ENCODE measurements around the gene HLCS. TPM values are rescaled to one million over a fixed set of nuclear protein-coding genes. Genes with fewer than 3 reads are reported as not detected.

The HLCS gene
- total RNA-seq, 6 donors from 2014 or later: 15.3 to 34.6 (median 24.1) TPM

DNA sequence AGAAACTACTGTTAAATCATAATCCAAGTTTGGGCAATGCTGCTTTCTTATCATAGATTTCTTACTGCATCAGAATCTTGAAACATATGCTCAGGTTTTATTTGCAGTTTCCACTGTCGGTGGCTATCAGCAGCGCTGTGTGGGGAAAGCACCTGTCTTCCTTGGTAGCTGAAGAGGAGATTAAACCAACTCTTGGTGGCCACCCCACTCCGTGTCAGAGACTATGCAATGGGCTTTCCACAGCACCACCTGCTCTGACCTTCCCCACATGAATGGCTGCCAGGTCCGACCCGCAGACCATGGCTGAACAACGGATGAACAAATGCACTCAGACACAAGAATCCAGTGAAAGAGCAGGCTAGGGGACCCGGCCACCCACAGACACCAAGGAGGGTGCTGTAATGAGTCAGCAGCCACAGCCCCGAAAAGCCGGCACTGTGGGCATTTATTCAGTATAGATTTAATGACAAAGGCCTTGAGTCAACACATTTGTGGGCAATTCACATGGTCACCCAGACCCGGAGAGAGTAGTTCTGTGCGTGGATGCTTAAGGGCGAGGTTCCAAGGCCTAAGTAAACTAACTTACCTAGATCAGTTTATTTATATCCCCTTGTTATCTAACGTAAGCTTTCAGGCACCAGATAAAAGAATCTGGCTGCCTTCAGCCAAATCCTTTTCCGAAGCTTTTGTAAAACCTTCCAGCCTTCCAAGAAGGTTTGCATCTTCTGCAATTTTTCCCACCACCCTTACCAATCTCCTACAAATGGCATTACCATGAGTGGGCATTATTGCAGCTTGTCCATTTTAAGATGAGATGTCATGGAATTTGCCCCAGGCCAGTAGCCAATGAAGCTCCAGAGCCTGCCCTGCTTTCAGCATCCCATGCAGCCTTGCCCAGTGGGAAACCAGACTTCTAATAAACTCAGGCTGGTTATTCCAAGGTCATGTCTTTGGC, 82.7 kb downstream of the HLCS start:
- Histone ChIP-seq H3K9me3 (peaks cover 0 to 5% (median 0%) of the 10 kb centered on the region in 4 donors), H3K36me3 (peaks cover 0 to 5% (median 0%) of the 10 kb centered on the region in 4 donors), H3K4me1 (no peaks in the 10 kb centered on the region), H3K27me3 (no peaks in the 10 kb centered on the region), H3K4me3 (no peak overlapping the region), H3K27ac (no peak overlapping the region)
- no peak for DNase-seq
- no peak for ATAC-seq (ENCODE audit: low FRiP score in 2 of 2)
- TF ChIP-seq POLR2AphosphoS5 (IDR thresholded peaks at IDR 0.05) (no peak), POLR2A (IDR thresholded peaks at IDR 0.05) (no peak), EP300 (IDR thresholded peaks at IDR 0.05) (no peak)
- TF ChIP-seq, protein P1, sequence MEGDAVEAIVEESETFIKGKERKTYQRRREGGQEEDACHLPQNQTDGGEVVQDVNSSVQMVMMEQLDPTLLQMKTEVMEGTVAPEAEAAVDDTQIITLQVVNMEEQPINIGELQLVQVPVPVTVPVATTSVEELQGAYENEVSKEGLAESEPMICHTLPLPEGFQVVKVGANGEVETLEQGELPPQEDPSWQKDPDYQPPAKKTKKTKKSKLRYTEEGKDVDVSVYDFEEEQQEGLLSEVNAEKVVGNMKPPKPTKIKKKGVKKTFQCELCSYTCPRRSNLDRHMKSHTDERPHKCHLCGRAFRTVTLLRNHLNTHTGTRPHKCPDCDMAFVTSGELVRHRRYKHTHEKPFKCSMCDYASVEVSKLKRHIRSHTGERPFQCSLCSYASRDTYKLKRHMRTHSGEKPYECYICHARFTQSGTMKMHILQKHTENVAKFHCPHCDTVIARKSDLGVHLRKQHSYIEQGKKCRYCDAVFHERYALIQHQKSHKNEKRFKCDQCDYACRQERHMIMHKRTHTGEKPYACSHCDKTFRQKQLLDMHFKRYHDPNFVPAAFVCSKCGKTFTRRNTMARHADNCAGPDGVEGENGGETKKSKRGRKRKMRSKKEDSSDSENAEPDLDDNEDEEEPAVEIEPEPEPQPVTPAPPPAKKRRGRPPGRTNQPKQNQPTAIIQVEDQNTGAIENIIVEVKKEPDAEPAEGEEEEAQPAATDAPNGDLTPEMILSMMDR (IDR thresholded peaks at IDR 0.05): no peak
- WGBS, 2 donors: 88 to 89% methylated on average over 14 of the region's 14 CpGs

DNA sequence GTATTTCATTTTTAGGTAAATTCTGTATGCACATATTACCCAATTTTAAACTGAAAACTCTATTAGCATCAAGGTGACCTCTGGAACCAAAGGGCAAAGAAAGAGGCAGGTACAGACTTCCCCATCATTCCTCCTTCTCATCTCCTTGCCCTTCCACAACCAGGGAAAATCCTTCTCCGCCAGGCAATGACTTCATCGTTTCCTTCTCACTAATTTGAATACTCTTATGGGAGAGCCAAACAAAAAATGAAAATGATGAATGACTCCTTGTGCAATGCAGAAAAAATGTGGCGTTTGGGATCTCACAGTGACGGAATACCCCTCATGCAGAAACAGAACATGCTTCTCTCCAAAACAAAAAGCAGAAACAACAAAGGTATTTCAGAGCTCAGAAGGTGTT, 83.7 kb downstream of the HLCS start:
- Histone ChIP-seq H3K4me3 (no peak overlapping the region), H3K36me3 (peaks cover 0 to 5% (median 0%) of the 10 kb centered on the region in 4 donors), H3K27ac (no peak overlapping the region), H3K27me3 (no peaks in the 10 kb centered on the region), H3K9me3 (peaks cover 0 to 5% (median 0%) of the 10 kb centered on the region in 4 donors), H3K4me1 (no peaks in the 10 kb centered on the region)
- ATAC-seq (ENCODE audit: low FRiP score in 2 of 2) (no peak), DNase-seq (no peak)
- WGBS, 2 donors: 80 to 84% methylated on average over 4 of the region's 4 CpGs
- TF ChIP-seq POLR2AphosphoS5 (IDR thresholded peaks at IDR 0.05): no peak
- TF ChIP-seq, protein P1 (IDR thresholded peaks at IDR 0.05): no peak
- no peak for TF ChIP-seq EP300 (IDR thresholded peaks at IDR 0.05)
- TF ChIP-seq POLR2A (IDR thresholded peaks at IDR 0.05): no peak

DNA sequence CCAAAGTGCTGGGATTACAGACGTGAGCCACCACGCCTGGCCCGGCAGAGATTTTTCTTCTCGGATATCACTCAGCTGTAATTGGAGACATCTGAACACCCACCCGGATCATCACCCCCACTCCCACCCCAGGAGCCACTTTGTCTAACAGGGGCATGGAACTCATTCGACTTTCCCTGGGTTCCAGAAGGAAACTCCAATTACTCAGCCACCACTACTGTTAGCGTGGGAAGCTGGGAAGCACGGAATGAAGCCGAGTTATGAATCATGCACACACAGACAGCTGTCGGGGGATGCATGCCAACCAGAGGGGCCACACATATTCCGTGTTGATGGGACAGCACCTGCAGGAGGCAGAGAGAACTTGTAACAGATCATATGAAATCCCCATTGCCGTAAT, 85.2 kb downstream of the HLCS start:
- no peaks in the 10 kb centered on the region for H3K36me3 ChIP-seq

DNA sequence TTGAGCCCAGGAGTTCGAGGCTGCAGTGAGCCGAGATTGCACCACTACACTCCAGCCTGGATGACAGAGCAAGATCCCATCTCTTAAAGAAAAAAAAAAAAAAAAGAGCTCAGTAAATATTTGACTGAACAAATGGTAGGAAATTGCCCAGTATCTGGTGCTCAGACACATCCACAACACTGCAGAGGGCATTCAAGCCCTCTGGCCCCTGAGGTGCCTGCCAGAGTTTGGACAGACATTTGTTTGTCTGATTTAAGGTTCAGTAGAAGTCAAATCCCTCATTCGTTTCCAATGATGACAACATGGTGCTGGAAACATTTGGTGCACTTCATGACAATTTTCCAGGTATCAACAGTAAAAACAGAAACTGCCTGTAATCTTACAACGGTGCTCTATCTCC, 86.6 kb downstream of the HLCS start:
- no peak for TF ChIP-seq POLR2AphosphoS5 (IDR thresholded peaks at IDR 0.05)
- TF ChIP-seq POLR2A (IDR thresholded peaks at IDR 0.05): no peak
- DNase-seq (no peak), ATAC-seq (ENCODE audit: low FRiP score in 2 of 2) (no peak)
- Histone ChIP-seq H3K9me3 (peaks cover 0 to 5% (median 0%) of the 10 kb centered on the region in 4 donors), H3K4me1 (no peaks in the 10 kb centered on the region), H3K27ac (no peak overlapping the region), H3K4me3 (no peak overlapping the region), H3K27me3 (no peaks in the 10 kb centered on the region), H3K36me3 (no peaks in the 10 kb centered on the region)
- 83 to 84% methylated on average over 4 of the region's 4 CpGs for WGBS, 2 donors

More for the DNA sequence above, 85.2 kb downstream of the HLCS start:
- Histone ChIP-seq H3K4me1 (no peaks in the 10 kb centered on the region), H3K27ac (no peak overlapping the region), H3K27me3 (no peaks in the 10 kb centered on the region), H3K4me3 (no peak overlapping the region), H3K9me3 (peaks cover 0 to 5% (median 0%) of the 10 kb centered on the region in 4 donors)
- ATAC-seq (ENCODE audit: low FRiP score in 2 of 2): no peak
- DNase-seq: no peak
- TF ChIP-seq POLR2A (IDR thresholded peaks at IDR 0.05) (no peak), POLR2AphosphoS5 (IDR thresholded peaks at IDR 0.05) (no peak), EP300 (IDR thresholded peaks at IDR 0.05) (no peak)
- TF ChIP-seq, protein P1 (IDR thresholded peaks at IDR 0.05): no peak
- 96% methylated on average over 12 of the region's 12 CpGs for whole genome bisulfite sequencing, 2 donors

DNA sequence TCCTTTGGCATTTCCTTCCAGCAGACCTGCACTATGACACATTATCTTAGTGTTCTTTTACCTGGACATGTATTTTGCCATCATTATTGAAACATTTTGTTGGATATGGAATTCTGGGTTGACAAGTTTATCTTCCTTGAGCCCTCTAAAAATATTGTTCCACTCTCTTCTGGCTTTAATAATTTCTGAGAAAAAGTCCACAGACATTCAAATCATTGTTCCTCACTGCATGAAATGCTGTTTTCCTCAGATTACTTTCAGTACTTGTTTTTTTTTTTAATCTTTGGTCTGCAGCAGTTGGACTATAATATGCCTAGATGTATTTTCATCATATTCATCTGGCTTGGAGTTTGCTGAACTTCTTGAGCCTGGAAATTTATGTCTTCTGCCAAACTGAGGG, 88.7 kb downstream of the HLCS start:
- no peaks in the 10 kb centered on the region for H3K9me3 ChIP-seq
- no peaks in the 10 kb centered on the region for H3K4me1 ChIP-seq
- TF ChIP-seq POLR2A (IDR thresholded peaks at IDR 0.05) (no peak), POLR2AphosphoS5 (IDR thresholded peaks at IDR 0.05) (no peak)
- no peaks in the 10 kb centered on the region for H3K27me3 ChIP-seq
- no peaks in the 10 kb centered on the region for H3K36me3 ChIP-seq
- H3K27ac ChIP-seq: no peak overlapping the region
- no peak overlapping the region for H3K4me3 ChIP-seq
- DNase-seq: no peak
- no peak for ATAC-seq (ENCODE audit: low FRiP score in 2 of 2)
